ENCODE measurements around the gene SLC17A1. TPM values are rescaled to one million over a fixed set of nuclear protein-coding genes. Genes with fewer than 3 reads are reported as not detected.
A peak's percentile ranks its signal among the peaks of the same experiment; 100 is the strongest.

SLC17A1 gene
- total and polyA plus RNA-seq, 2 of the 13 experiments (the other 11 are each of a cell fraction or from before 2014, with no cell fraction given) = 0.09 to 2.1 TPM

DNA sequence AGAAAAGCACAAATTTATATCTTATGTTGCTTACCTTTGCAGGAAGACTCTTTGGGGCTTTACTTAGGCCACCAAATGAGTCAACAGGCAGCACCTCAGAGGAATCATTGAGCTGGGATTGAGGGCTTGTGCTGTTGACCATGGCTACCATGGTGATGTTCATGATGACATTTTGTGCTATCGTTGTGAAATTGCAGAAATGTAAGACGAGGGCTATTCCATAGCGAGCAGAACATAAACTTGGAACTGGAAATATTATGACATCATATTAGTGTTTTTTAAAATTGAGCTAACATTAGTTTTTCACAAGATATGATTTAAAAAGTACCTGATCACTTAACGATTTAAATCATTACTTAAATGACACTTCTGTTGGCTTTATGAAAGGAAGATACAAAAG, 30.3 kb upstream of the SLC17A1 start:
- no peak for FAIRE-seq
- WGBS (ENCODE audit: low lambda C conversion rate) = 75% methylated on average over 4 of the region's 4 CpGs

DNA sequence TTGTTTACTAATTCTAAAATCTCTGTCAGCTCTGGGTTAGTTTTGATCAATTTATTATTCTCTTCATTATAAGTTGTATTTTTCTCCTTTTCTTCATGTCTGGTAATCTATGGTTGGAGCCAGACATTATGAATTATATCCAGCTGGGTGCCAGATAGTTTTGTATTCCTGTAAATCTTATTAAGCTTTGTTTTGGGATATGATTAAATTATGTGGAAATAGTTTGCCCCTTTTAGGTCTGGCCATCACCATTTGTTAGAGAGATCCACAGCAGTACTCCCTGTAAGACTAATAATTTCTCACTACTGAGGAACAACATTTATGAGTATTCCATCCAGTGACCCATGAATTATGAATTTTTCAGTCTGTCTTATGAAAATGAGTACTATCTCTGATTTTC, 20.9 kb upstream of the SLC17A1 start:
- intact Hi-C loops (cut with micrococcal nuclease; ENCODE audit: unreplicated experiment) (no loop called here), in situ Hi-C loops (cut with HindIII; ENCODE audit: extremely low pct_ligation_motif_present, low pct_unique_long_range_greater_than_20kb) (no loop called here)
- Histone ChIP-seq H3K27me3 (ENCODE audit: control insufficient read depth in 1 of 2, insufficient read depth in 2 of 2, low read length in 2 of 2) (no peaks in the 10 kb centered on the region), H3K36me3 (replicated peaks in 1 of 2; ENCODE audit: control insufficient read depth in 1 of 2, insufficient read depth in 2 of 2, low read length in 2 of 2) (no peaks in the 10 kb centered on the region), H3K9ac (ENCODE audit: insufficient read depth, low read depth, low read length) (no peak overlapping the region), H2AFZ (ENCODE audit: low read length) (no peak overlapping the region), H3K9me3 (ENCODE audit: low read length) (no peaks in the 10 kb centered on the region), H3K4me1 (ENCODE audit: insufficient read depth, low read length) (peaks cover 21% of the 10 kb centered on the region), H3K4me3 (replicated peaks in 1 of 3; ENCODE audit: insufficient read depth in 1 of 3, low read depth in 2 of 3, low read length in 3 of 3) (no peak overlapping the region), H3K79me2 (ENCODE audit: insufficient read depth, low read length) (no peaks in the 10 kb centered on the region), H3K27ac (ENCODE audit: extremely low read length, insufficient read depth, low read length) (no peak overlapping the region), H4K20me1 (ENCODE audit: insufficient read depth, low read length) (no peaks in the 10 kb centered on the region), H3K4me2 (ENCODE audit: low read depth, low read length) (no peak overlapping the region)
- no TSS peak for BruUV-seq (replicated peaks)
- POLR2A ChIA-PET = no interaction called here
- FAIRE-seq (no peak), ATAC-seq (no peak), DNase-seq (ENCODE audit: low spot score) (no peak)
- CTCF ChIA-PET (ENCODE audit: low intra/inter-chr PET ratio, low total read pairs) = no interaction called here
- no peak for TF ChIP-seq ZC3H4 (CRISPR knock-in tag; IDR thresholded peaks at IDR 0.05; ENCODE audit: borderline replicate concordance)
- no peak for TF ChIP-seq NR2C2 (CRISPR knock-in tag; IDR thresholded peaks at IDR 0.05; ENCODE audit: borderline replicate concordance)
- TF ChIP-seq, protein P1, sequence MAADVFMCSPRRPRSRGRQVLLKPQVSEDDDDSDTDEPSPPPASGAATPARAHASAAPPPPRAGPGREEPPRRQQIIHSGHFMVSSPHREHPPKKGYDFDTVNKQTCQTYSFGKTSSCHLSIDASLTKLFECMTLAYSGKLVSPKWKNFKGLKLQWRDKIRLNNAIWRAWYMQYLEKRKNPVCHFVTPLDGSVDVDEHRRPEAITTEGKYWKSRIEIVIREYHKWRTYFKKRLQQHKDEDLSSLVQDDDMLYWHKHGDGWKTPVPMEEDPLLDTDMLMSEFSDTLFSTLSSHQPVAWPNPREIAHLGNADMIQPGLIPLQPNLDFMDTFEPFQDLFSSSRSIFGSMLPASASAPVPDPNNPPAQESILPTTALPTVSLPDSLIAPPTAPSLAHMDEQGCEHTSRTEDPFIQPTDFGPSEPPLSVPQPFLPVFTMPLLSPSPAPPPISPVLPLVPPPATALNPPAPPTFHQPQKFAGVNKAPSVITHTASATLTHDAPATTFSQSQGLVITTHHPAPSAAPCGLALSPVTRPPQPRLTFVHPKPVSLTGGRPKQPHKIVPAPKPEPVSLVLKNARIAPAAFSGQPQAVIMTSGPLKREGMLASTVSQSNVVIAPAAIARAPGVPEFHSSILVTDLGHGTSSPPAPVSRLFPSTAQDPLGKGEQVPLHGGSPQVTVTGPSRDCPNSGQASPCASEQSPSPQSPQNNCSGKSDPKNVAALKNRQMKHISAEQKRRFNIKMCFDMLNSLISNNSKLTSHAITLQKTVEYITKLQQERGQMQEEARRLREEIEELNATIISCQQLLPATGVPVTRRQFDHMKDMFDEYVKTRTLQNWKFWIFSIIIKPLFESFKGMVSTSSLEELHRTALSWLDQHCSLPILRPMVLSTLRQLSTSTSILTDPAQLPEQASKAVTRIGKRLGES (CRISPR knock-in tag; IDR thresholded peaks at IDR 0.05; ENCODE audit: borderline replicate concordance) = no peak
- no peak for TF ChIP-seq HOXA7 (CRISPR knock-in tag; IDR thresholded peaks at IDR 0.05)
- TF ChIP-seq, protein P2, sequence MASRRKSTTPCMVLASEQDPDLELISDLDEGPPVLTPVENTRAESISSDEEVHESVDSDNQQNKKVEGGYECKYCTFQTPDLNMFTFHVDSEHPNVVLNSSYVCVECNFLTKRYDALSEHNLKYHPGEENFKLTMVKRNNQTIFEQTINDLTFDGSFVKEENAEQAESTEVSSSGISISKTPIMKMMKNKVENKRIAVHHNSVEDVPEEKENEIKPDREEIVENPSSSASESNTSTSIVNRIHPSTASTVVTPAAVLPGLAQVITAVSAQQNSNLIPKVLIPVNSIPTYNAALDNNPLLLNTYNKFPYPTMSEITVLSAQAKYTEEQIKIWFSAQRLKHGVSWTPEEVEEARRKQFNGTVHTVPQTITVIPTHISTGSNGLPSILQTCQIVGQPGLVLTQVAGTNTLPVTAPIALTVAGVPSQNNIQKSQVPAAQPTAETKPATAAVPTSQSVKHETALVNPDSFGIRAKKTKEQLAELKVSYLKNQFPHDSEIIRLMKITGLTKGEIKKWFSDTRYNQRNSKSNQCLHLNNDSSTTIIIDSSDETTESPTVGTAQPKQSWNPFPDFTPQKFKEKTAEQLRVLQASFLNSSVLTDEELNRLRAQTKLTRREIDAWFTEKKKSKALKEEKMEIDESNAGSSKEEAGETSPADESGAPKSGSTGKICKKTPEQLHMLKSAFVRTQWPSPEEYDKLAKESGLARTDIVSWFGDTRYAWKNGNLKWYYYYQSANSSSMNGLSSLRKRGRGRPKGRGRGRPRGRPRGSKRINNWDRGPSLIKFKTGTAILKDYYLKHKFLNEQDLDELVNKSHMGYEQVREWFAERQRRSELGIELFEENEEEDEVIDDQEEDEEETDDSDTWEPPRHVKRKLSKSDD (CRISPR knock-in tag; IDR thresholded peaks at IDR 0.05; ENCODE audit: low read depth) = no peak
- TF ChIP-seq ZNF672 (CRISPR knock-in tag; IDR thresholded peaks at IDR 0.05) = no peak
- TF ChIP-seq GABPB1 (CRISPR knock-in tag; IDR thresholded peaks at IDR 0.05) = no peak

More for the DNA sequence above, 30.3 kb upstream of the SLC17A1 start:
- Histone ChIP-seq H3K9ac (ENCODE audit: insufficient read depth, low read depth, low read length) (no peak overlapping the region), H3K79me2 (ENCODE audit: insufficient read depth, low read length) (no peaks in the 10 kb centered on the region), H4K20me1 (ENCODE audit: insufficient read depth, low read length) (no peaks in the 10 kb centered on the region), H3K9me3 (ENCODE audit: low read length) (no peaks in the 10 kb centered on the region), H3K27me3 (ENCODE audit: control insufficient read depth in 1 of 2, insufficient read depth in 2 of 2, low read length in 2 of 2) (no peaks in the 10 kb centered on the region), H3K27ac (ENCODE audit: extremely low read length, insufficient read depth, low read length) (no peak overlapping the region), H2AFZ (ENCODE audit: low read length) (no peak overlapping the region), H3K4me3 (replicated peaks in 1 of 3; ENCODE audit: insufficient read depth in 1 of 3, low read depth in 2 of 3, low read length in 3 of 3) (no peak overlapping the region), H3K36me3 (replicated peaks in 1 of 2; ENCODE audit: control insufficient read depth in 1 of 2, insufficient read depth in 2 of 2, low read length in 2 of 2) (no peaks in the 10 kb centered on the region), H3K4me2 (ENCODE audit: low read depth, low read length) (no peak overlapping the region), H3K4me1 (ENCODE audit: insufficient read depth, low read length) (peaks cover 26% of the 10 kb centered on the region)
- POLR2A ChIA-PET = no interaction called here
- intact Hi-C loops (cut with micrococcal nuclease; ENCODE audit: unreplicated experiment) = no loop called here
- no peak for DNase-seq (ENCODE audit: low spot score)
- CTCF ChIA-PET (ENCODE audit: low intra/inter-chr PET ratio, low total read pairs) = no interaction called here
- TF ChIP-seq HOXA7 (CRISPR knock-in tag; IDR thresholded peaks at IDR 0.05) (no peak), ZSCAN9 (CRISPR knock-in tag; IDR thresholded peaks at IDR 0.05; ENCODE audit: borderline replicate concordance) (no peak), CEBPB (IDR thresholded peaks at IDR 0.05; ENCODE audit: borderline replicate concordance, low read depth, low read length) (peak; percentile 77), ZSCAN25 (CRISPR knock-in tag; IDR thresholded peaks at IDR 0.05) (no peak), NRL (CRISPR knock-in tag; IDR thresholded peaks at IDR 0.05; ENCODE audit: borderline replicate concordance) (no peak), ATF7 (IDR thresholded peaks at IDR 0.05) (peak; percentile 85), ATF7 (CRISPR knock-in tag; IDR thresholded peaks at IDR 0.05) (no peak)
- TF ChIP-seq, protein P3, sequence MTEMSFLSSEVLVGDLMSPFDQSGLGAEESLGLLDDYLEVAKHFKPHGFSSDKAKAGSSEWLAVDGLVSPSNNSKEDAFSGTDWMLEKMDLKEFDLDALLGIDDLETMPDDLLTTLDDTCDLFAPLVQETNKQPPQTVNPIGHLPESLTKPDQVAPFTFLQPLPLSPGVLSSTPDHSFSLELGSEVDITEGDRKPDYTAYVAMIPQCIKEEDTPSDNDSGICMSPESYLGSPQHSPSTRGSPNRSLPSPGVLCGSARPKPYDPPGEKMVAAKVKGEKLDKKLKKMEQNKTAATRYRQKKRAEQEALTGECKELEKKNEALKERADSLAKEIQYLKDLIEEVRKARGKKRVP (CRISPR knock-in tag; IDR thresholded peaks at IDR 0.05) = peak in 1 of 2 experiments; percentile 86; a peak in 2 of 4 replicates
- no peak for ATAC-seq
- no TSS peak for BruUV-seq (replicated peaks)
- in situ Hi-C loops (cut with HindIII; ENCODE audit: extremely low pct_ligation_motif_present, low pct_unique_long_range_greater_than_20kb) = no loop called here

Data from HepG2 (cell line).